Measurements from ENCODE around the gene XYLT1. TPM values are rescaled to one million over a fixed set of nuclear protein-coding genes. Genes with fewer than 3 reads are reported as not detected.

XYLT1 gene
- total and polyA plus RNA-seq, 5 donors: 2.5 to 37.8 (median 11.7) TPM

GRCh38 chr16:17295948-17296347, 174.8 kb downstream of the XYLT1 start:
- no peaks in the 10 kb centered on the region for H3K9me3 ChIP-seq (ENCODE audit: control insufficient read depth, low read length)
- WGBS: 47% methylated on average over 5 of the region's 5 CpGs
- intact Hi-C loops (cut with DNase I): no loop called here
- no peak for DNase-seq
- H3K4me3 ChIP-seq (ENCODE audit: low read length): no peak overlapping the region
- H3K27me3 ChIP-seq (ENCODE audit: control insufficient read depth, insufficient read depth): no peaks in the 10 kb centered on the region
- peak; percentile 53 to 65 for ATAC-seq
- H3K27ac ChIP-seq (ENCODE audit: low read length): peak overlapping the region; percentile 90
- peaks cover 2% of the 10 kb centered on the region for H3K4me1 ChIP-seq (ENCODE audit: control insufficient read depth, insufficient read depth, low read length)

GRCh38 chr16:17294856-17295255, 175.9 kb downstream of the XYLT1 start:
- 94% methylated on average over 3 of the region's 3 CpGs for WGBS
- no peak for DNase-seq

GRCh38 chr16:17293813-17294558, 176.8 kb downstream of the XYLT1 start:
- DNase-seq: no peak
- H3K4me1 ChIP-seq (ENCODE audit: control insufficient read depth, insufficient read depth, low read length): peaks cover 2% of the 10 kb centered on the region
- peak; percentile 12 to 30 for ATAC-seq
- WGBS: 77% methylated on average over 9 of the region's 9 CpGs
- H3K4me3 ChIP-seq (ENCODE audit: low read length): no peak overlapping the region
- H3K27ac ChIP-seq (ENCODE audit: low read length): peak overlapping the region; percentile 4
- H3K9me3 ChIP-seq (ENCODE audit: control insufficient read depth, low read length): no peaks in the 10 kb centered on the region
- intact Hi-C loops (cut with DNase I): no loop called here
- no peaks in the 10 kb centered on the region for H3K27me3 ChIP-seq (ENCODE audit: control insufficient read depth, insufficient read depth)

More at GRCh38 chr16:17294856-17295255, 175.9 kb downstream of the XYLT1 start:
- H3K4me1 ChIP-seq (ENCODE audit: control insufficient read depth, insufficient read depth, low read length): peaks cover 2% of the 10 kb centered on the region
- intact Hi-C loops (cut with DNase I): no loop called here
- no peak for ATAC-seq
- H3K4me3 ChIP-seq (ENCODE audit: low read length): no peak overlapping the region
- no peaks in the 10 kb centered on the region for H3K27me3 ChIP-seq (ENCODE audit: control insufficient read depth, insufficient read depth)
- no peaks in the 10 kb centered on the region for H3K9me3 ChIP-seq (ENCODE audit: control insufficient read depth, low read length)
- no peak overlapping the region for H3K27ac ChIP-seq (ENCODE audit: low read length)

GRCh38 chr16:17291289-17291688, 179.5 kb downstream of the XYLT1 start:
- 94% methylated on average over 2 of the region's 2 CpGs for WGBS
- DNase-seq: no peak

GRCh38 chr16:17289674-17290635, 180.8 kb downstream of the XYLT1 start:
- intact Hi-C loops (cut with DNase I): no loop called here
- Histone ChIP-seq H3K27ac (ENCODE audit: low read length) (no peak overlapping the region), H3K4me3 (ENCODE audit: low read length) (no peak overlapping the region), H3K27me3 (ENCODE audit: control insufficient read depth, insufficient read depth) (no peaks in the 10 kb centered on the region), H3K4me1 (ENCODE audit: control insufficient read depth, insufficient read depth, low read length) (no peaks in the 10 kb centered on the region), H3K9me3 (ENCODE audit: control insufficient read depth, low read length) (no peaks in the 10 kb centered on the region)
- DNase-seq (no peak), ATAC-seq (no peak)
- 65% methylated on average over 11 of the region's 11 CpGs for WGBS

More at GRCh38 chr16:17291289-17291688, 179.5 kb downstream of the XYLT1 start:
- no peak for ATAC-seq
- intact Hi-C loops (cut with DNase I): no loop called here
- Histone ChIP-seq H3K4me3 (ENCODE audit: low read length) (no peak overlapping the region), H3K4me1 (ENCODE audit: control insufficient read depth, insufficient read depth, low read length) (peaks cover 2% of the 10 kb centered on the region), H3K27ac (ENCODE audit: low read length) (no peak overlapping the region), H3K9me3 (ENCODE audit: control insufficient read depth, low read length) (no peaks in the 10 kb centered on the region), H3K27me3 (ENCODE audit: control insufficient read depth, insufficient read depth) (no peaks in the 10 kb centered on the region)

- intact Hi-C loops (cut with DNase I): no loop called here
- Histone ChIP-seq H3K27ac (ENCODE audit: low read length) (no peak overlapping the region), H3K4me1 (ENCODE audit: control insufficient read depth, insufficient read depth, low read length) (no peaks in the 10 kb centered on the region), H3K4me3 (ENCODE audit: low read length) (no peak overlapping the region), H3K27me3 (ENCODE audit: control insufficient read depth, insufficient read depth) (no peaks in the 10 kb centered on the region), H3K9me3 (ENCODE audit: control insufficient read depth, low read length) (no peaks in the 10 kb centered on the region)
- no peak for ATAC-seq
- WGBS: 97% methylated on average over 4 of the region's 4 CpGs
- no peak for DNase-seq
Measured at GRCh38 chr16:17289050-17289449, 181.7 kb downstream of the XYLT1 start.

GRCh38 chr16:17287166-17287800, 183.5 kb downstream of the XYLT1 start:
- intact Hi-C loops (cut with DNase I): no loop called here
- Histone ChIP-seq H3K4me3 (ENCODE audit: low read length) (no peak overlapping the region), H3K4me1 (ENCODE audit: control insufficient read depth, insufficient read depth, low read length) (no peaks in the 10 kb centered on the region), H3K27me3 (ENCODE audit: control insufficient read depth, insufficient read depth) (no peaks in the 10 kb centered on the region), H3K9me3 (ENCODE audit: control insufficient read depth, low read length) (no peaks in the 10 kb centered on the region), H3K27ac (ENCODE audit: low read length) (no peak overlapping the region)
- ATAC-seq (peak; percentile 43 to 53), DNase-seq (no peak)
- 56% methylated on average over 10 of the region's 10 CpGs for WGBS

GRCh38 chr16:17286443-17286842, 184.3 kb downstream of the XYLT1 start:
- ATAC-seq: no peak
- intact Hi-C loops (cut with DNase I): no loop called here
- H3K9me3 ChIP-seq (ENCODE audit: control insufficient read depth, low read length): no peaks in the 10 kb centered on the region
- no peak overlapping the region for H3K27ac ChIP-seq (ENCODE audit: low read length)
- no peak for DNase-seq
- no peaks in the 10 kb centered on the region for H3K4me1 ChIP-seq (ENCODE audit: control insufficient read depth, insufficient read depth, low read length)
- H3K27me3 ChIP-seq (ENCODE audit: control insufficient read depth, insufficient read depth): no peaks in the 10 kb centered on the region
- WGBS: 96% methylated on average over 4 of the region's 4 CpGs
- H3K4me3 ChIP-seq (ENCODE audit: low read length): no peak overlapping the region

GRCh38 chr16:17283016-17283415, 187.7 kb downstream of the XYLT1 start:
- 82% methylated on average over 8 of the region's 8 CpGs for WGBS
- H3K4me1 ChIP-seq (ENCODE audit: control insufficient read depth, insufficient read depth, low read length): no peaks in the 10 kb centered on the region
- intact Hi-C loops (cut with DNase I): loop anchor here in 1 of 4 donors (5.0 kb wide), 1 partner anchor 184 kb away; no protein-coding TSS in a partner anchor
- H3K4me3 ChIP-seq (ENCODE audit: low read length): no peak overlapping the region
- no peak overlapping the region for H3K27ac ChIP-seq (ENCODE audit: low read length)
- H3K27me3 ChIP-seq (ENCODE audit: control insufficient read depth, insufficient read depth): no peaks in the 10 kb centered on the region
- no peak for DNase-seq
- H3K9me3 ChIP-seq (ENCODE audit: control insufficient read depth, low read length): no peaks in the 10 kb centered on the region
- no peak for ATAC-seq

- no peak overlapping the region for H3K4me3 ChIP-seq (ENCODE audit: low read length)
- intact Hi-C loops (cut with DNase I): loop anchor here in 1 of 4 donors (5.0 kb wide), 1 partner anchor 185 kb away; no protein-coding TSS in a partner anchor
- no peak overlapping the region for H3K27ac ChIP-seq (ENCODE audit: low read length)
- DNase-seq (no peak), ATAC-seq (no peak)
- H3K4me1 ChIP-seq (ENCODE audit: control insufficient read depth, insufficient read depth, low read length): no peaks in the 10 kb centered on the region
- H3K9me3 ChIP-seq (ENCODE audit: control insufficient read depth, low read length): no peaks in the 10 kb centered on the region
- 71% methylated on average over 6 of the region's 6 CpGs for WGBS
- H3K27me3 ChIP-seq (ENCODE audit: control insufficient read depth, insufficient read depth): no peaks in the 10 kb centered on the region
Measured at GRCh38 chr16:17282247-17282646, 188.5 kb downstream of the XYLT1 start.
